Lung (tissue), 12 donors: ENCODE measurements around the gene SNAP25. TPM values are rescaled to one million over a fixed set of nuclear protein-coding genes. Genes with fewer than 3 reads are reported as not detected.

ENCODE experiments used
- ATAC-seq: fragments of 200-7000 bp; cut with Tn5 transposase; one replicate; pipeline ENCODE4 v1.9.1; 2020; ENCODE audit warnings: moderate number of reproducible peaks; ENCODE audit not compliant: insufficient read depth, low FRiP score
- DNase-seq, 3 donors: peaks; one replicate each; pipeline ENCODE4 v3.0.0-alpha.2; 2013 to 2017
- H3K27ac ChIP-seq, 2 donors: one replicate each; pipeline ENCODE4 v1.5.1; 2013; ENCODE audit warnings: mild to moderate bottlenecking in 2 of 2, moderate library complexity in 2 of 2, control low read depth in 1 of 2, inconsistent platforms in 1 of 2, low read depth in 1 of 2, low read length in 1 of 2
- H3K27me3 ChIP-seq, 3 donors: one replicate each; pipeline ENCODE4 v1.5.1; 2013; ENCODE audit warnings: low read length in 2 of 3; ENCODE audit not compliant: control insufficient read depth in 3 of 3, insufficient read depth in 3 of 3
- H3K36me3 ChIP-seq, 4 donors: one replicate each; pipeline ENCODE4 v1.5.1; 2013; ENCODE audit warnings: low read length in 4 of 4, mild to moderate bottlenecking in 1 of 4, moderate library complexity in 1 of 4; ENCODE audit not compliant: control insufficient read depth in 4 of 4, insufficient read depth in 4 of 4
- H3K4me1 ChIP-seq, 5 donors: one replicate each; pipeline ENCODE4 v1.5.1; 2013; ENCODE audit warnings: low read length in 5 of 5, mild to moderate bottlenecking in 2 of 5, moderate library complexity in 1 of 5; ENCODE audit not compliant: control insufficient read depth in 5 of 5, insufficient read depth in 5 of 5
- H3K4me3 ChIP-seq: one replicate; pipeline ENCODE4 v1.5.1; 2013; ENCODE audit warnings: mild to moderate bottlenecking, control low read depth, moderate library complexity
- H3K9ac ChIP-seq, 2 donors: one replicate each; pipeline ENCODE4 v1.5.1; 2013; ENCODE audit warnings: low read length in 2 of 2, control low read depth in 1 of 2; ENCODE audit not compliant: insufficient read depth in 1 of 2
- H3K9me3 ChIP-seq, 4 donors: one replicate each; pipeline ENCODE4 v1.5.1; 2013; ENCODE audit warnings: low read length in 3 of 4, mild to moderate bottlenecking in 1 of 4, moderate library complexity in 1 of 4; ENCODE audit not compliant: control insufficient read depth in 4 of 4, insufficient read depth in 3 of 4
- CTCF ChIP-seq: IDR thresholded peaks from 2 replicates; pipeline ENCODE4 v1.5.1; 2012; ENCODE audit warnings: mild to moderate bottlenecking; ENCODE audit errors: control extremely low read depth, extremely low read depth
- WGBS, 2 donors: extraction: QIAGEN DNeasy Blood & Tissue Kit; methylation state at CpG; one replicate each; pipeline ENCODE4 v1.1.7; 2013; 5-methylcytosine and 5-hydroxymethylcytosine counted together
- polyA plus RNA-seq, 2 donors: library from polyadenylated mRNA; stranded (reverse); fragments of 200-250 nt; gene quantifications; one replicate each; pipeline ENCODE4 v1.2.1, GENCODE V29; 2013
- total RNA-seq, 2 donors: library from RNA; depleted of rRNA in 1 of 2; stranded (reverse); fragments of >200 nt in 1 of 2; gene quantifications; one replicate each; pipeline ENCODE4 v1.2.1, GENCODE V29; 2014 to 2021
- donor health status: control.
- donor health status: control.
- donor health status: Bipolar disorder and iron deficiency.
- donor health status: healthy.
- donor health status: DM: yes; HTN: yes; CAD: no.

The SNAP25 gene
- total and polyA plus RNA-seq, 4 donors: 0.14 to 5.4 (median 0.85) TPM

GRCh38 chr20:10260316-10260715, 41.7 kb downstream of the SNAP25 start:
- Histone ChIP-seq H3K27ac (no peak overlapping the region), H3K9ac (no peak overlapping the region), H3K9me3 (peaks cover 0 to 2% (median 0%) of the 10 kb centered on the region in 4 donors), H3K36me3 (no peaks in the 10 kb centered on the region), H3K4me1 (no peaks in the 10 kb centered on the region), H3K4me3 (no peak overlapping the region), H3K27me3 (no peaks in the 10 kb centered on the region)
- ATAC-seq: no peak
- DNase-seq: no peak
- 55 to 81% methylated on average over 1 of the region's 1 CpG for WGBS, 2 donors
- TF ChIP-seq CTCF: no peak

- H3K27ac ChIP-seq: no peak overlapping the region
- ATAC-seq (no peak), DNase-seq (no peak)
- H3K9ac ChIP-seq: no peak overlapping the region
- H3K36me3 ChIP-seq: no peaks in the 10 kb centered on the region
- no peaks in the 10 kb centered on the region for H3K4me1 ChIP-seq
- WGBS, 2 donors: 94% methylated on average over 2 of the region's 2 CpGs
- TF ChIP-seq CTCF: no peak
- H3K9me3 ChIP-seq: peaks cover 0 to 2% (median 0%) of the 10 kb centered on the region in 4 donors
- H3K27me3 ChIP-seq: no peaks in the 10 kb centered on the region
- H3K4me3 ChIP-seq: no peak overlapping the region
Measured at GRCh38 chr20:10261702-10262101, 43.1 kb downstream of the SNAP25 start.

- H3K4me1 ChIP-seq: no peaks in the 10 kb centered on the region
Measured at GRCh38 chr20:10263385-10264165, 44.9 kb downstream of the SNAP25 start.

More at GRCh38 chr20:10263385-10264165, 44.9 kb downstream of the SNAP25 start:
- Histone ChIP-seq H3K9me3 (peaks cover 0 to 2% (median 0%) of the 10 kb centered on the region in 4 donors), H3K4me3 (no peak overlapping the region), H3K27ac (no peak overlapping the region), H3K27me3 (no peaks in the 10 kb centered on the region), H3K9ac (no peak overlapping the region), H3K36me3 (no peaks in the 10 kb centered on the region)
- 64 to 71% methylated on average over 7 of the region's 7 CpGs for WGBS, 2 donors
- DNase-seq (peak in 1 of 3 donors; percentile 4), ATAC-seq (no peak)
- no peak for TF ChIP-seq CTCF
